Astrocyte (in vitro differentiated cells and primary cell): ENCODE measurements around the gene HOXA4. TPM values are rescaled to one million over a fixed set of nuclear protein-coding genes. Genes with fewer than 3 reads are reported as not detected.

ENCODE experiments used
- DNase-seq: peaks from one replicate; pipeline ENCODE4 v3.0.0-alpha.2; 2010; ENCODE audit warnings: low read depth
- FAIRE-seq: peaks from 2 replicates; lab custom pipeline; 2011; peaks lifted over from hg19 to GRCh38; lab: Jason Lieb, UNC
- H2AFZ ChIP-seq: 2 replicates; pipeline ENCODE4 v1.6.0; 2012; ENCODE audit warnings: low read depth, low read length, inconsistent platforms
- H3K27ac ChIP-seq: 2 replicates; pipeline ENCODE4 v1.5.1; 2011; ENCODE audit warnings: low read depth, low read length, inconsistent platforms
- H3K27me3 ChIP-seq: 2 replicates; pipeline ENCODE4 v1.6.0; 2011; ENCODE audit warnings: low read length, inconsistent platforms; ENCODE audit not compliant: insufficient read depth
- H3K36me3 ChIP-seq: 2 replicates; pipeline ENCODE4 v1.5.1; 2011; ENCODE audit warnings: low read length, inconsistent platforms; ENCODE audit not compliant: insufficient read depth
- H3K4me1 ChIP-seq: 2 replicates; pipeline ENCODE4 v1.5.1; 2011; ENCODE audit warnings: low read length, inconsistent platforms; ENCODE audit not compliant: insufficient read depth
- H3K4me2 ChIP-seq: 2 replicates; pipeline ENCODE4 v1.6.0; 2012; ENCODE audit warnings: low read length, inconsistent platforms
- H3K4me3 ChIP-seq: 2 replicates; pipeline ENCODE4 v1.5.1; 2011; ENCODE audit warnings: low read depth, mild to moderate bottlenecking, low read length, inconsistent platforms; ENCODE audit not compliant: insufficient read depth
- H3K79me2 ChIP-seq: 2 replicates; pipeline ENCODE4 v1.6.0; 2012; ENCODE audit warnings: mild to moderate bottlenecking, low read length, inconsistent platforms; ENCODE audit not compliant: insufficient read depth
- H3K9ac ChIP-seq: 2 replicates; pipeline ENCODE4 v1.6.0; 2012; ENCODE audit warnings: mild to moderate bottlenecking, low read length, inconsistent platforms
- H3K9me3 ChIP-seq: 2 replicates; pipeline ENCODE4 v1.5.1; 2012; ENCODE audit warnings: low read depth, mild to moderate bottlenecking, low read length, inconsistent platforms; ENCODE audit not compliant: insufficient read depth
- H4K20me1 ChIP-seq: 2 replicates; pipeline ENCODE4 v1.6.0; 2012; ENCODE audit warnings: low read length, inconsistent platforms; ENCODE audit not compliant: insufficient read depth
- H3K27ac Mint-ChIP-seq: one replicate; pipeline ENCODE4 v1.8.0; 2021; ENCODE audit warnings: mild to moderate bottlenecking, mixed read lengths; ENCODE audit not compliant: unreplicated experiment
- H3K27me3 Mint-ChIP-seq: one replicate; pipeline ENCODE4 v1.8.0; 2021; ENCODE audit warnings: low read depth, mixed read lengths; ENCODE audit not compliant: unreplicated experiment
- H3K36me3 Mint-ChIP-seq: one replicate; pipeline ENCODE4 v1.8.0; 2021; ENCODE audit warnings: low read depth, mixed read lengths; ENCODE audit not compliant: unreplicated experiment
- H3K4me1 Mint-ChIP-seq: one replicate; pipeline ENCODE4 v1.8.0; 2021; ENCODE audit warnings: low read depth, mixed read lengths; ENCODE audit not compliant: unreplicated experiment
- H3K4me3 Mint-ChIP-seq: one replicate; pipeline ENCODE4 v1.8.0; 2021; ENCODE audit warnings: mild to moderate bottlenecking, moderate library complexity, mixed read lengths; ENCODE audit not compliant: unreplicated experiment
- H3K9me3 Mint-ChIP-seq: one replicate; pipeline ENCODE4 v1.8.0; 2021; ENCODE audit warnings: mild to moderate bottlenecking, mixed read lengths; ENCODE audit not compliant: unreplicated experiment
- CTCF ChIP-seq: IDR thresholded peaks from 2 replicates; pipeline ENCODE4 v1.5.1; 2011; ENCODE audit warnings: low read depth, mild to moderate bottlenecking, inconsistent platforms, low read length, moderate library complexity; ENCODE audit not compliant: insufficient read depth
- EZH2 ChIP-seq: IDR thresholded peaks from 2 replicates; pipeline ENCODE4 v1.6.1; 2012; ENCODE audit warnings: mild to moderate bottlenecking, low read length, inconsistent platforms; ENCODE audit not compliant: insufficient read depth
- total RNA-seq: library from RNA; stranded (reverse); gene quantifications from 2 replicates; pipeline ENCODE4 v1.2.1, GENCODE V29; 2021

HOXA4 gene
- total RNA-seq, 1 donor from 2014 or later: not detected

GRCh38 chr7:27164045-27164366 lies 33.4 kb upstream of the HOXA4 start:
- H3K27me3 ChIP-seq: peaks cover 94% of the 10 kb centered on the region
- H3K36me3 ChIP-seq: no peaks in the 10 kb centered on the region
- peaks cover 81% of the 10 kb centered on the region for H3K27me3 Mint-ChIP-seq
- H3K4me3 Mint-ChIP-seq: no peak overlapping the region
- no peaks in the 10 kb centered on the region for H3K4me1 ChIP-seq
- TF ChIP-seq EZH2 (no peak), CTCF (no peak)
- no peaks in the 10 kb centered on the region for H3K36me3 Mint-ChIP-seq
- H2AFZ ChIP-seq: no peak overlapping the region
- H3K9ac ChIP-seq: no peak overlapping the region
- H3K4me3 ChIP-seq: no peak overlapping the region
- no peak overlapping the region for H3K27ac ChIP-seq
- peaks cover 25% of the 10 kb centered on the region for H3K9me3 Mint-ChIP-seq
- H3K27ac Mint-ChIP-seq: peak overlapping the region; percentile 80
- H4K20me1 ChIP-seq: no peaks in the 10 kb centered on the region
- no peaks in the 10 kb centered on the region for H3K79me2 ChIP-seq
- H3K9me3 ChIP-seq: peaks cover 9% of the 10 kb centered on the region
- DNase-seq (no peak), FAIRE-seq (no peak)
- H3K4me2 ChIP-seq: no peak overlapping the region
- no peaks in the 10 kb centered on the region for H3K4me1 Mint-ChIP-seq

- H4K20me1 ChIP-seq: no peaks in the 10 kb centered on the region
- no peak overlapping the region for H3K4me3 ChIP-seq
- no peaks in the 10 kb centered on the region for H3K36me3 ChIP-seq
- TF ChIP-seq EZH2 (no peak), CTCF (no peak)
- H3K27me3 Mint-ChIP-seq: peaks cover 81% of the 10 kb centered on the region
- no peak overlapping the region for H3K27ac ChIP-seq
- peaks cover 94% of the 10 kb centered on the region for H3K27me3 ChIP-seq
- H3K4me1 ChIP-seq: no peaks in the 10 kb centered on the region
- no peak overlapping the region for H2AFZ ChIP-seq
- DNase-seq (no peak), FAIRE-seq (no peak)
- no peak overlapping the region for H3K4me2 ChIP-seq
- H3K9me3 ChIP-seq: peaks cover 8% of the 10 kb centered on the region
- peaks cover 25% of the 10 kb centered on the region for H3K9me3 Mint-ChIP-seq
- H3K36me3 Mint-ChIP-seq: no peaks in the 10 kb centered on the region
- peak overlapping the region; percentile 80 for H3K27ac Mint-ChIP-seq
- H3K4me3 Mint-ChIP-seq: no peak overlapping the region
- H3K79me2 ChIP-seq: no peaks in the 10 kb centered on the region
- no peaks in the 10 kb centered on the region for H3K4me1 Mint-ChIP-seq
- H3K9ac ChIP-seq: no peak overlapping the region
Measured at GRCh38 chr7:27163288-27164044, 32.9 kb upstream of the HOXA4 start.

- H3K4me3 Mint-ChIP-seq: no peak overlapping the region
- no peak for DNase-seq
- no peak overlapping the region for H3K4me2 ChIP-seq
- H3K27ac Mint-ChIP-seq: no peak overlapping the region
- no peak for TF ChIP-seq EZH2
- peaks cover 81% of the 10 kb centered on the region for H3K27me3 Mint-ChIP-seq
- no peaks in the 10 kb centered on the region for H3K36me3 ChIP-seq
- peaks cover 22% of the 10 kb centered on the region for H3K9me3 Mint-ChIP-seq
- H2AFZ ChIP-seq: no peak overlapping the region
- FAIRE-seq: no peak
- peaks cover 94% of the 10 kb centered on the region for H3K27me3 ChIP-seq
- H3K4me1 Mint-ChIP-seq: no peaks in the 10 kb centered on the region
- no peaks in the 10 kb centered on the region for H3K4me1 ChIP-seq
- no peaks in the 10 kb centered on the region for H3K79me2 ChIP-seq
- H3K9ac ChIP-seq: no peak overlapping the region
- no peaks in the 10 kb centered on the region for H4K20me1 ChIP-seq
- no peak overlapping the region for H3K27ac ChIP-seq
- H3K9me3 ChIP-seq: peaks cover 3% of the 10 kb centered on the region
- H3K36me3 Mint-ChIP-seq: no peaks in the 10 kb centered on the region
- no peak overlapping the region for H3K4me3 ChIP-seq
Measured at GRCh38 chr7:27162561-27163287, 32.2 kb upstream of the HOXA4 start.
